KOPT-K1 (cell line): ENCODE data around the gene ANKRD13B.

Source experiments
- H3K27ac ChIP-seq: fragments of 200-600 bp; sonication (generic); 2 replicates; pipeline ENCODE4 v1.5.1; 2016; ENCODE audit warnings: antibody characterized with exemption, mild to moderate bottlenecking, low read depth, low read length; ENCODE audit not compliant: poor library complexity, severe bottlenecking
- H3K36me3 ChIP-seq: fragments of 200-600 bp; sonication (generic); 2 replicates; pipeline ENCODE4 v1.5.1; 2017; ENCODE audit warnings: antibody characterized with exemption, mild to moderate bottlenecking, low read length, moderate library complexity; ENCODE audit not compliant: insufficient read depth
- H3K9me3 ChIP-seq: fragments of 200-600 bp; sonication (generic); 2 replicates; pipeline ENCODE4 v1.5.1; 2017; ENCODE audit warnings: antibody characterized with exemption, low read length, mild to moderate bottlenecking; ENCODE audit not compliant: insufficient read depth, poor library complexity, severe bottlenecking

The ANKRD13B gene

GRCh38 chr17:29612404-29613280 lies 19.7 kb downstream of the ANKRD13B start:
- Histone ChIP-seq H3K9me3 (no peaks in the 10 kb centered on the region), H3K27ac (no peak overlapping the region), H3K36me3 (no peaks in the 10 kb centered on the region)

DNA sequence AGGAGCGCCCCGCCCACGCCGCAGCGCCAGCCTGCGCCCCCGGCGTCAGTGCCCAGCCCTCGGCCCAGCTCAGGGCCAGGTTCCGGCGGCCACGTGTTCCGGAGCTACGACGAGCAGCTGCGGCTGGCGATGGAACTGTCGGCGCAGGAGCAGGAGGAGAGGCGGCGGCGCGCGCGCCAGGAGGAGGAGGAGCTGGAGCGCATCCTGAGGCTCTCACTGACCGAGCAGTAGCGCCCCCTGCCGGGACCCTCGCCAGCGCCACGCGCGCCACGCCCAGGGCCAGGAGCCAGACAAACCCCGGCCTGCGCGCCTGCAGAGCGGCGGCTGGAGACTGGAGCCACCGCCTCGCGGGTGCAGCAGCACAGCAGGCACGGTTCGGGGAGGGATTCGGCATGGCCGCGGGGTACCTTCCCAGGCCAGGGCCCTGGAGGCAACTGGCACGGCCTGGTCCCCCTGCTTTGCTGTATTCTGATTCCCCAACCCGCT lies 20.5 kb downstream of the ANKRD13B start:
- H3K9me3 ChIP-seq: no peaks in the 10 kb centered on the region
- no peaks in the 10 kb centered on the region for H3K36me3 ChIP-seq
- no peak overlapping the region for H3K27ac ChIP-seq

DNA sequence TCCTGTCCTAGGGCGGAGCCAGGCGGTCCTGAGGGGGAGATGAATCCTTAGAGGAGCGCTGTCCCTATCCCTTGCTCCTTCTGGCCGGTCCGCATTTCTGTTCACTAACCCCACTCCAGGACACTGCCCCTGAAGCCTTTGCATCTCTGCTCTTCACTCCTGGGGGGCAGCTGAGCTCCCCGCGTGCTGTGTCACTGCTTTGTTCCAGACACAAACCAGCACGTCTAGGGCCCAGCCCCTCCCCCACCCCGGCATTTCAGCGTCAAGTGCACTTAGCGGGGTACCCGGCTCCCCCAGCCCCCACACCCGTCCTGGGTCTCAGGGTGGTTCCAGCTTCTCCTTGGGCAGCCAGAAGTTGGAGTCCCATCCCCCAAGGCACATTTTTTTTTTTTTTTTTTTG lies 20.9 kb downstream of the ANKRD13B start:
- H3K36me3 ChIP-seq: no peaks in the 10 kb centered on the region
- no peak overlapping the region for H3K27ac ChIP-seq
- H3K9me3 ChIP-seq: no peaks in the 10 kb centered on the region

- Histone ChIP-seq H3K9me3 (no peaks in the 10 kb centered on the region), H3K27ac (no peak overlapping the region), H3K36me3 (no peaks in the 10 kb centered on the region)
Observed at GRCh38 chr17:29614349-29615047, 21.6 kb downstream of the ANKRD13B start.

- no peaks in the 10 kb centered on the region for H3K36me3 ChIP-seq
- H3K27ac ChIP-seq: no peak overlapping the region
- H3K9me3 ChIP-seq: no peaks in the 10 kb centered on the region
Observed at GRCh38 chr17:29615048-29615385, 22.1 kb downstream of the ANKRD13B start.

DNA sequence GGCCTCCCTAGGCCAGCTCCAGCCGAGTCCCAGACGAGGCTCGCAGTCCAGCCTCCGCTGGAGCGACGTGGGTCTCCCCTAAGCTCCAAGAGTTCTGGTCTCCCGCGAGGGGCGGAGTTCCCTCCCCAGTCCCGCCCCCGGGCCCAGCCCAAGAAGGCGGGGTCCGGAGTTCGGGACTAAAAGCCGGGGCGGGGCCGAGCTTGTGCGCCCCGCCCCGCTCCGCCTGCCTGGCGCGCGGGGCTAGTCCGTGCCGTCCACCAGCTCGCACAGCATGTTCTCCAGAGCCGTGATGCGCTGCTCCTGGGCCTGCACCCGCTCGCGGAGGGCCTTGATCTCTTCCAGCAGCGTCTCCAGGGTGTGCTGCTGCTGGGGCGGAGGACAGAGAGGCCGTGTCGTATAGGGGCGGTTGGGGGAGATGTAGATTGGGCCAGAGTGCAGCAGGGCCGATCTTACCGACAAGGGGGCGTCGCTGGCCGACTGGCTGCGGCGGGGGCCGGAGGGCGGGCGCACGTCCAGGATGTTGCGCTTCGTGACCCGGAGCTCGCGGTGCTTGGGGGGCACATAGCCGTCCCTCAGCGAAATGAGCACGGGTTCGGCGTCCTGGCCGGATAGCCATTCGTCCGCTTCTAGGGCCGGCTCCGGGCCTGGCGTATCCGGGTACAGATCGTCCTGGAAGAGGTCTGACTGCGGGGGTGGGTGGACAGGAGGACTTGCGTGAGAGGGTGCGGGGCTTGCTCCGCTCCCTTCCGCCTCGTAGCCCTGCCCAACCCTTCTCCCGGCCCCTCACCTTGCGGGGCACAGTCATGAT lies 22.8 kb downstream of the ANKRD13B start:
- no peak overlapping the region for H3K27ac ChIP-seq
- H3K36me3 ChIP-seq: no peaks in the 10 kb centered on the region
- no peaks in the 10 kb centered on the region for H3K9me3 ChIP-seq

DNA sequence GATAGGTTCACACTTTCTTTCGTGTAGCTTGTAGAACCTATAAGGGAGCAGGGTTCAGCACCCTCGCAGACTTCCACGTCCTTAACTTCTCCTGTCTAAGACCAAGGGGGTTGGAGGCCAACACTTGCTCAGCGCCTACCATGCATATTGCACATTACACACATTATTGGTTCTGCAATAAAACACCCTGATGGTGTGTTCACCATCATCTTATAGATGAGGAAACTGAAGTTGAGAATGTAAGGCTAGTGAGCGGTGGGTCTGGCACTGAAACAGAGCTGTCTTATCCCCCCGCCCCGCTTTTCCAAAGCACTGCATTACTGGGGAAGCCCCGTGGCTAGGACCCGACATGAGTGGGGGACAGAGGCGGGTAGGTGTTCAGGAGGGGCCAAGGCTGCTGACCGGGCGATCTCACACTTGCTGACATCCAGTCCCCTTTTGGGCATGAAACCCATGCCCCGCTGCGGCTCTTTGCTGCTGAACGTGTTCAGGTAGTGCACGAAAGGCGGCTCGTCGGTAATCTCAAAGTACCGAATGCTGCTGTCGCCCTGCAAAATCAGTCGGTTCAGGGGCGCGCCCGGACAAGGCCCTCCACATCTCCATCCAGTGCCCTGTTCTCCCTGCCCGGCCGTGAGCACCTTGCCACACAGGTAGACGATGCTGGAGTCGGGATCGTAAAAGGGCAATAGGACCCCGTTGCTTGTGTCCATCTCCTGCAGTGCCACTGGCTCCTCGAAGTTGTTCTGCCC lies 23.5 kb downstream of the ANKRD13B start:
- Histone ChIP-seq H3K36me3 (no peaks in the 10 kb centered on the region), H3K9me3 (no peaks in the 10 kb centered on the region), H3K27ac (no peak overlapping the region)

DNA sequence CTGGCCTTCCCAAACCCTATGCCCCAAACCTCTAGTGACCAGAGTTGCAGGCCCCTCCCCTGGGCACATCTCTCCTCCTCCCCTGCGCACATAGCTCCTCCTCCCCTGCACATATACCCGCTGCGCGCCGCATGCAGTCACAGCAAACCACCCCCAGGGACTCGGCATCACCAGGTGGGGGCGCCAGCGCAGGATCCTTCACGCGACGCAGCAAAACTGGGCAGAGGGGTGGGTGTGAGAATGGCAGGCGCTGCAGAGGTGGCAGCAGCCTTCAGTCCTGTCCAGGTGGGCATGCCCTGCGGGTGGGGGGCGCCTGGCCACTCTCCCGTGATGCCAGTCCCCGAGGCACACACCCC lies 24.2 kb downstream of the ANKRD13B start:
- H3K9me3 ChIP-seq: no peaks in the 10 kb centered on the region
- no peaks in the 10 kb centered on the region for H3K36me3 ChIP-seq
- peak overlapping the region; percentile 46 for H3K27ac ChIP-seq

GRCh38 chr17:29617481-29618271 lies 24.7 kb downstream of the ANKRD13B start:
- Histone ChIP-seq H3K27ac (peak overlapping the region; percentile 46), H3K9me3 (no peaks in the 10 kb centered on the region), H3K36me3 (no peaks in the 10 kb centered on the region)

- Histone ChIP-seq H3K9me3 (no peaks in the 10 kb centered on the region), H3K27ac (no peak overlapping the region), H3K36me3 (no peaks in the 10 kb centered on the region)
Observed at GRCh38 chr17:29618272-29619065, 25.5 kb downstream of the ANKRD13B start.

GRCh38 chr17:29619251-29619650 lies 26.3 kb downstream of the ANKRD13B start:
- H3K9me3 ChIP-seq: no peaks in the 10 kb centered on the region
- H3K27ac ChIP-seq: no peak overlapping the region
- no peaks in the 10 kb centered on the region for H3K36me3 ChIP-seq

- no peaks in the 10 kb centered on the region; the same call in 1 of the 2 replicates for H3K36me3 ChIP-seq
- no peaks in the 10 kb centered on the region for H3K9me3 ChIP-seq
- no peak overlapping the region for H3K27ac ChIP-seq
Observed at GRCh38 chr17:29620271-29620670, 27.3 kb downstream of the ANKRD13B start.

DNA sequence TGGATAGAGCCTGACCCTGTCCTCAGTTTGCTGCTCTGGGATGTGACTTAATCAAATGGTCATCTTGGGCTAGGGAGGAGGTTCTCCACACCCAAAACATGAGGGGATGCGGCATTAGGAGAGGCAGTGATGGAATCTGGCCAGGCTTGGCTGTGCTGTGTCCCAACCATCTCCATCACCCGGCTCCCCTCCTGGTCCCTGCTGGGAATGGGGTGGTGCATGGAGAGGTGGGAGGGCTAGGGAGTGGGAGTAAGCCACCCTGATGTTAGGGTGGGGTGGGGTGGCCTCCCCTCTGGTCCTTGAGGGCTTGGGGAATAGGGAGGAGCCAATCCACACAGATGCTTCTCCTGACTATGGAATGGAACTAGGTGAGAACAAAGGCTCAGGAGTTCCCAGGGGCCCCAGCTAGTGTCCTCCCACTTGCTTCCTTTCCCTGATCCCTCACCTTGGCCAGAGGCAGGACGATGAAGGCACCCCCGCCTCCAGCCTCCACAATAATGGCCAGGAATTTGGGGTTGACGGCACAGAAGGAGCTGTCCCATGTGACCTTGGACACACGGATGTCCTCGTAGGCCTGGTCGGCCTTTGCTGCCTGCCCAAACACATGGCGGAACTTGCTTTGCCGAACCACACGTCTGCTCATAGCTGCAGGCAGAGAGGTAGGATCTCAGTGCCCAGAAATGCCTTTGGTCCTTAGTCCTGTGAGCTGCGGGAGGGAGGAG lies 28.0 kb downstream of the ANKRD13B start:
- H3K9me3 ChIP-seq: no peaks in the 10 kb centered on the region
- peaks cover 6% of the 10 kb centered on the region; the same call in 1 of the 2 replicates for H3K36me3 ChIP-seq
- no peak overlapping the region for H3K27ac ChIP-seq
